AG10803 (cell line): ENCODE data around the gene ACAP1.

Source experiments
- DNase-seq: peaks from one replicate; pipeline ENCODE4 v3.0.0; 2010; ENCODE audit warnings: low read depth
- H3K4me3 ChIP-seq: 2 replicates; pipeline ENCODE4 v1.5.1; 2011; ENCODE audit warnings: mild to moderate bottlenecking, low read length, control low read depth
- TF ChIP-seq, protein P1 (sequence below): conservative IDR thresholded peaks from 2 replicates; pipeline ENCODE4 v1.5.1; 2011; ENCODE audit warnings: mild to moderate bottlenecking, low read length, control low read depth, inconsistent platforms

The ACAP1 gene

DNA sequence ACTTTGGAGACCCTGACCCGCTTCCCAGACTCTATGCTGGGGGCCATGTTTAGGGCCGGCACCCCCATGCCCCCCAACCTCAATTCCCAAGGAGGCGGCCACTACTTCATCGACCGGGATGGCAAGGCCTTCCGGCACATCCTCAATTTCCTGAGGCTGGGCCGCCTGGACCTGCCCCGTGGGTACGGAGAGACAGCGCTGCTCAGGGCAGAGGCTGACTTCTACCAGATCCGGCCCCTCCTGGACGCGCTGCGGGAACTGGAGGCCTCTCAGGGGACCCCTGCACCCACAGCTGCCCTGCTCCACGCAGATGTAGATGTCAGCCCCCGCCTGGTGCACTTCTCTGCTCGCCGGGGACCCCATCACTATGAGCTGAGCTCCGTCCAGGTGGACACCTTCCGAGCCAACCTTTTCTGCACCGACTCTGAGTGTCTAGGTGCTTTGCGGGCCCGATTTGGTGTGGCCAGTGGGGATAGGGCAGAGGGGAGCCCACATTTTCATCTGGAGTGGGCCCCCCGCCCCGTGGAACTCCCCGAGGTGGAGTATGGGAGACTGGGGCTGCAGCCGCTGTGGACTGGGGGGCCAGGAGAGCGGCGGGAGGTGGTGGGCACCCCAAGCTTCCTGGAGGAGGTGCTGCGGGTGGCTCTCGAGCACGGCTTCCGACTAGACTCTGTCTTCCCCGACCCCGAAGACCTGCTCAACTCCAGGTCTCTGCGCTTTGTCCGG lies 16.7 kb downstream of the ACAP1 start:
- H3K4me3 ChIP-seq, result peak overlapping the region; percentile 86
- no peak for DNase-seq
- TF ChIP-seq, protein P1, sequence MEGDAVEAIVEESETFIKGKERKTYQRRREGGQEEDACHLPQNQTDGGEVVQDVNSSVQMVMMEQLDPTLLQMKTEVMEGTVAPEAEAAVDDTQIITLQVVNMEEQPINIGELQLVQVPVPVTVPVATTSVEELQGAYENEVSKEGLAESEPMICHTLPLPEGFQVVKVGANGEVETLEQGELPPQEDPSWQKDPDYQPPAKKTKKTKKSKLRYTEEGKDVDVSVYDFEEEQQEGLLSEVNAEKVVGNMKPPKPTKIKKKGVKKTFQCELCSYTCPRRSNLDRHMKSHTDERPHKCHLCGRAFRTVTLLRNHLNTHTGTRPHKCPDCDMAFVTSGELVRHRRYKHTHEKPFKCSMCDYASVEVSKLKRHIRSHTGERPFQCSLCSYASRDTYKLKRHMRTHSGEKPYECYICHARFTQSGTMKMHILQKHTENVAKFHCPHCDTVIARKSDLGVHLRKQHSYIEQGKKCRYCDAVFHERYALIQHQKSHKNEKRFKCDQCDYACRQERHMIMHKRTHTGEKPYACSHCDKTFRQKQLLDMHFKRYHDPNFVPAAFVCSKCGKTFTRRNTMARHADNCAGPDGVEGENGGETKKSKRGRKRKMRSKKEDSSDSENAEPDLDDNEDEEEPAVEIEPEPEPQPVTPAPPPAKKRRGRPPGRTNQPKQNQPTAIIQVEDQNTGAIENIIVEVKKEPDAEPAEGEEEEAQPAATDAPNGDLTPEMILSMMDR, result no peak

DNA sequence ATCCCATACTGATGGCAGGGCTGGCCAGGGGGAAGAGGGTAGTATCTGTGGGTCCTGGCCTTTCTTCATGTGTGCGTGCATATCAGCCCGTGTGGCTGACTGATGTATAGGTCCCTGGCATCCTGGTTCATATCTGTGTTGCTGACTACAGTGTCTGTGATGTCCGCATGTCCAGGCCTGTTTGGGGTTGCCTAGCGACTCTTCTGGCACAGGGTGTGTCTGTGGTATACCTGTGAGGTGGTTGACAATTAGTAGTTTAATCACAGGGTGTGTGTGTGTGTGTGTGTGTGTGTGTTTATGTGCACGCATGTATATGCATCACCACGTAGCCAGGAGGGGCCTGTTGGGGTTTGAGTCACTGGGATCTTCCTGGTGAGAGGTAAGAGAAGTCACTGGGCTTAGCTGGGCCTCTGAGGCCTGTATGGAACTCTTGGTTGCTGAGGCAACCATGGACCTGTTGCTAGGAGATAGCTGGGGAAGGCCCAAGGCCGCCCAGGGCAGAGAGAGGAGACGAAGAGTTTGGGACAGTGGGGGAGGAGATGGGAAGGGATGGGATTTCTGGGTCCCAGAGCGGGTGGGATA lies 18.0 kb downstream of the ACAP1 start:
- DNase-seq, result peak; percentile 49
- TF ChIP-seq, protein P1, result no peak
- peak overlapping the region; percentile 86 for H3K4me3 ChIP-seq

DNA sequence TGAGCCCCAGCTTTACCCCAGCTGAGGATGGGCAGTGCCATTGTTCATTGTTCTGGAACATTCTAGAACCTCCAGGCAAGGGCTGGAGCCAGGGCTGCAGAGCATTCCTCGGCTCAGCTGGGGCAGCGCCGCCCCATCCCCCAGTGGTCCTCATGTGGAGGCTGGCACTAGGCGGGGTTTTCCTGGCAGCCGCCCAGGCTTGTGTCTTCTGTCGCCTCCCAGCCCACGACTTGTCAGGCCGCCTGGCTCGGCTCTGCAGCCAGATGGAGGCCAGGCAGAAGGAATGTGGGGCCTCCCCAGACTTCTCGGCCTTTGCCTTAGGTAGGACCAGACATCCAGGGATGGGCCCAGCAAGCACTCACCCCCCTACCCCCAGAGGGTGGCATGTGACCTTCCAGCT lies 18.7 kb downstream of the ACAP1 start, which contains the start of gene TMEM95:
TSS of gene TMEM95 (plus strand) at position 104 of the 400 bp plus-strand sequence. CDS start at position 153, 49 bp downstream.
- DNase-seq, result peak; percentile 53
- peak within 1 kb of the TSS; percentile 86 for H3K4me3 ChIP-seq
- TF ChIP-seq, protein P1, result no peak

DNA sequence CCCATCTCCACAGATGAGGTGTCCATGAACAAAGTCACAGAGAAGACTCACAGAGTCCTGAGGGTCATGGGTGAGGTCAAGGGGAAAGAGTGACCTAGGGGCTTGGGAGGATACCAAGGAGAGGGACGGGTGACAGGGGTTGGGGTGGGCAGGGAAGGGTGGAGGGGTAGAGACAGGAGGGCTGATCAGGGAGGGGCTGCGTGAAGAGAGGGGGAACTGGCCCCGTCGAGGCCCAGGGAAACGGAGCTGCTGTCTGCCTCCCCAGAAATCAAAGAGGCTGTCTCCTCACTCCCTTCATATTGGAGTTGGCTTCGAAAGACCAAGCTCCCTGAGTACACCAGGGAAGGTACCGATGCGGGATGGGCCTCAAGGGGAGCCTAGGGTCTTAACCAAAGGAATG lies 19.2 kb downstream of the ACAP1 start:
- no peak overlapping the region for H3K4me3 ChIP-seq
- TF ChIP-seq, protein P1, result no peak
- DNase-seq, result no peak

DNA sequence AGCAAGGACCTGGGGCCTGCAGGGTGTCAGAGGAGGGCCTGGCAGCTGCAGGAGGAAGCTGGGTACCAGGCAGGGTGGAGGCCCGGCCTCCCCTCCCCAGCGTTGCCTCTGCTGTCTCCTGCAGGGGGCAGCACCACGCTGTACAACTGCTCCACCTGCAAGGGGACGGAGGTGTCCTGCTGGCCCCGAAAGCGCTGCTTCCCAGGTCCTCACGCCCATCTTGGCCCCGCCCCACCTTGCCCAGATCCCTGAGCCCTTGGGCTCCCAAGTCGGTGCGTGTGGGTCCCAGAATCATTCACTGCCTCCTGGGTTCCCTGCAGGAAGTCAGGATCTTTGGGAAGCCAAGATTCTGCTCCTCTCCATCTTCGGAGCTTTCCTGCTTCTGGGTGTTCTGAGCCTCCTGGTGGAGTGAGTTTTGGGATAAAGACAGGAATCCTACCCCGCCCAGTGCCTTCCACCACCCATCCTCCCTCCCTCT lies 19.8 kb downstream of the ACAP1 start:
- H3K4me3 ChIP-seq, result no peak overlapping the region
- TF ChIP-seq, protein P1, result peak; percentile 74
- DNase-seq, result peak; percentile 56

DNA sequence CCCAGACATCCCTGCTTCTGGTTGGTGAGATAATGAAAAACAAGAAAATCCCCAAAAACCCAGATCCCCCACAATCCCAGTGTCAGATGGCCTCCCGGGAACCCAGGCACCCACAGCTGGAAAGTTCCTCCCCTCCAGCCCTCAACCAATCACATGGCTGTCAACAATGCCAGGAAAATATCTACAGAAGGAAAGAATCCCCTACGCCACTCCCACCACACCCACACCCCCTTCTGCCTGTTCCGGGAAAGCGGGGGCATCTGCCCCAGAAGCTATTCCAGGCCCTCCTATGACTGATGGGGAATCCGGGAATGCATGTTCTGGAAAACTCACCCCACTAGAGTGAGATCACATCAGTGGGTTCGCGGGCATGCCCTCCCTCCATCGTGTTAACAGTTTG lies 20.4 kb downstream of the ACAP1 start:
- peak; percentile 34 for DNase-seq
- H3K4me3 ChIP-seq, result no peak overlapping the region
- TF ChIP-seq, protein P1, result no peak

DNA sequence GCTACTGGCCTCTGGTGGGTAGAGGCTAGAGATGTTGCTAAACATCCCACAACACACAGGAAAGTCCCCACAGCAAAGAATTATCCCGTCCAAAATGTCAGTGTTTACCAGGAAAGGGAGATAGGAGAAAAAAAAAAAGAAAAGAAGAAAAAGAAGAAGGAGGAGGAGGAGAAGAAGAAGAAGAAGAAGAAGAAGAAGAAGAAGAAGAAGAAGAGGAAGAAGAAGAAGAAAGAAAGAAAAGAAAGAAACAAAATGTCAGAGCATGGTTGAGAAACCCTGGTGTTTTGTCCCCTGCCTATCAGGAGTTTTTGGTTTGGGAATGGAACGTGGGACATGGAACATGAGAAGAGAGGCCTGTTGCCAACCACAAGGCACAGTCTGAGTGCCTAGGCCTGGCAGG lies 21.1 kb downstream of the ACAP1 start:
- TF ChIP-seq, protein P1, result no peak
- no peak overlapping the region for H3K4me3 ChIP-seq
- DNase-seq, result no peak
